Left forelimb (tissue), 1 donor: Measurements from ENCODE around the gene USP51.
"Not testable (repeated sequence)": the region's sequence is repeated elsewhere in the genome, so short reads cannot be mapped to it uniquely, and the experiment has no call there.

ENCODE experiments used
- DNase-seq: peaks from one replicate; pipeline ENCODE4 v3.0.0-alpha.2; 2018; ENCODE audit warnings: low spot score

The USP51 gene

DNA sequence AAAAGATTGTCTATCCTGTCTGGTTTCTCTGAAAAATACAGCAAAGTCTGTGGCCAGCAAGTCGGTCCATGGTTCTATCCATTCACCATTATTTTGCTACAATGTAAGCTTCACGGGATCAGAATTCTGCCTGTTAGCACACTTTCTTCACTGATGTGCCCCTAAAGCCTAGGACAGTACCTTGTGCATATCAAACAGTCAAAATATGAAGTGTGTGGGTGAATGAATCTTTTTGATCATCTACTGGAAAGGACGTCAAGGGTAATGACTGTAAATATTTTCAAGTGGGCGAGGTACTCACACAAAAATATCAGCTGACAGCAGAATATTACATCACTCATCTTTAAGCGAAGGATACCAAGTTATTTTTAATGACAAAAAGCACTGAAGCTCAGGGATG lies 24.5 kb downstream of the USP51 start:
- DNase-seq: not testable (repeated sequence)

GRCh38 chrX:55464050-55464449 lies 25.6 kb downstream of the USP51 start:
- DNase-seq: not testable (repeated sequence)

- not testable (repeated sequence) for DNase-seq
These were observed 29.7 kb downstream of the USP51 start for GRCh38 chrX:55459926-55460325.

GRCh38 chrX:55459426-55459825 lies 30.2 kb downstream of the USP51 start:
- DNase-seq: not testable (repeated sequence)

DNA sequence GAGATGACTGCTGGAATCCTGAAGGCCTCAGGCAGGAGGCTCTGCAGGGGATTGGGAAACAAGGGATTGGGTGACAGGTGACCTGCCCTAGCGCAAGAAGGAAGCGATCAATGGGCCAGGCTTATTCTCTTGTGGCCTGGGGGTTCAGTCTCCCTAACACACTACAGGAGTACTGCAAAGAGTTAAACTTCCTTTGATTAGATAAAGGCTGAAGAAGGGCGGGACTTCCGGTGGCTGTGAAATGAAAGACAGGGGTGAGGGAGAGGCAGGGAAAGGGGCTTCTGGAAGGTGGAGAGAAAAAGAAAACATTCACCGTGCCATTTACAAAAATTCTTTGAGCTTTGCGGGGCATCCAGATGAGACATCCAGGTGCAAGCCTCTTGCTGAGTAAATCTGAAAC lies 33.9 kb downstream of the USP51 start:
- DNase-seq: not testable (repeated sequence)

DNA sequence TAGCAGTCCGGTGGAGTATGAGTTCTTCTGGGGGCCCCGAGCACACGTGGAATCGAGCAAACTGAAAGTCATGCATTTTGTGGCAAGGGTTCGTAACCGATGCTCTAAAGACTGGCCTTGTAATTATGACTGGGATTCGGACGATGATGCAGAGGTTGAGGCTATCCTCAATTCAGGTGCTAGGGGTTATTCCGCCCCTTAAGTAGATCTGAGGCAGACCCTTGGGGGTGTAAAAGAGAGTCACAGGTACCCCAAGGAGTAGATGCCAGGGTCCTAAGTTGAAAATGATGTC lies 36.9 kb downstream of the USP51 start:
- DNase-seq: no peak

DNA sequence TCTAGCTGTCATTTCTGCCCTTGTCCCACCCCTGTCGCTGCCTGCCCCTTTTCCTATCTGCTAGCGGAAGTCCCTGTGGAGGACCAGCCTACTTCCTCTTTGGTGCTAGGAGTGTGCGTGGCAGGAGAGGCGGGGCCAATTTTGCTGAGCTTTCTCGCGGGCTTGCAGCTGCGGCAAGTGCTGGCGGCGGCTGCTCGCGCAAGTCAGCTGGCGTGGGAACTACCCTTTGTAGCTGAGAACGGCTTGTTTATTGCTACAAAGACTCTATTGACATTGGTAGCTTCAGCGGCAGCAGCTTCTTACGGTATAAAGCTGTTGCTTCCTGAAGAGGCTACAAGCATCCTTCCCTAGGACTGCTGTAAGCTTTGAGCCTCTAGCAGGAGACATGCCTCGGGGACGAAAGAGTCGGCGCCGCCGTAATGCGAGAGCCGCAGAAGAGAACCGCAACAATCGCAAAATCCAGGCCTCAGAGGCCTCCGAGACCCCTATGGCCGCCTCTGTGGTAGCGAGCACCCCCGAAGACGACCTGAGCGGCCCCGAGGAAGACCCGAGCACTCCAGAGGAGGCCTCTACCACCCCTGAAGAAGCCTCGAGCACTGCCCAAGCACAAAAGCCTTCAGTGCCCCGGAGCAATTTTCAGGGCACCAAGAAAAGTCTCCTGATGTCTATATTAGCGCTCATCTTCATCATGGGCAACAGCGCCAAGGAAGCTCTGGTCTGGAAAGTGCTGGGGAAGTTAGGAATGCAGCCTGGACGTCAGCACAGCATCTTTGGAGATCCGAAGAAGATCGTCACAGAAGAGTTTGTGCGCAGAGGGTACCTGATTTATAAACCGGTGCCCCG lies 37.4 kb downstream of the USP51 start, which contains the start of gene MAGEH1:
Gene MAGEH1, plus strand, starts transcription at position 138 of the 843 bp plus-strand sequence. Its CDS starts 248 bp downstream, at position 386.
- DNase-seq: peak; percentile 86

- no peak for DNase-seq
These were observed 38.0 kb downstream of the USP51 start for GRCh38 chrX:55451626-55451989.

DNA sequence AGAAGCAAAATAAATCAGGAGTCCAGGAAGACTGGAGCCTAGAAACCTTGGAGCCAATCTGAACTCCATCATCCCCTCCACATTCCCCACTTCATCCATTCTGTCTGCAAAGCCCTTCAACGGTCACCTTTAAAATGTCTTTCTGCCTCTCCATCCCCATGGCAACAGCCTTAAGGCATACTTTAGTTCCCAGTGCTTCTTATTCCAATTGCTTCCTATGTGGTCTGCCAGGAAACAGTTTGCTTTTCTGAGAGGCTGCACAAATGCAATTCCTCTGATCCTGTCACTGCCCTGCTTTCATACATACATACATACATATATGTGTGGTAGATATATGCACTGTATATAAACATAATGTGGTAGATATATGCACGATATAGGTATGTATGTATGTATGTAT lies 38.5 kb downstream of the USP51 start:
- no peak for DNase-seq

DNA sequence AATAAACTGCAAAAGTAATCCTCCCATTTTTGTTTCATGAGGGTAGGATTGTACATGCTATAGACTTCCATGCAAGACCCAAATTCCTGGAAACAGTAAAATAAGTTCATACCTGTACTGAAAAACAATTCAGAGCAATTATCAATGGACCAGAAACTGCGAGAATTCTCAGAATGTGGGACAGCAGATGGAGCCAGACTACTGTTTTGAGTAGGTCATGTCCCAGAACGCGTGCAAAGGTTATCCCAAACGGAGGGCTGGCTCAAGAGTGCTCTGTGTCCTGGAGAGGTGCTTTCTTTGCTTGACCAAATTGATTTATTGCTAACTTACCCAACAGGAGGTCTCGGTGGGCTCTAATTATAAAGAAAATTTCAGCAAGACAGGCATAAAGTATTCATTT lies 39.4 kb downstream of the USP51 start:
- DNase-seq: no peak

DNA sequence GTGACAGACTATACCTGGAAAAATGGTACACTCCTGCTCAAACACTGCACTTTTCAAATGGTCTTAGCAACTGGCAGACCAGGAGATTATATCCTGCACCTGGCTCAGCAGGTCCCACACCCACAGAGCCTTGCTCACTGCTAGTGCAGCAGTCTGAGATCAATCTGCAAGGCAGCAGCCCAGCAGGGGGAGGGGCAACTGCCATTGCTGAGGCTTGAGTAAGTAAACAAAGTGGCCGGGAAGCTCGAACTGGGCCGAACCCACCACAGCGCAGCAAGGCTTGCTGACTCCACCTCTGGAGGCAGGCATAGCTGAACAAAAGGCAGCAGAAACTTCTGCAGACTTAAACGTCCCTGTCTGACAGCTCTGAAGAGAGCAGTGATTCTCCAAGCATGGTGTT lies 46.2 kb downstream of the USP51 start:
- DNase-seq: not testable (repeated sequence)
